Prostate gland (tissue), 2 donors: ENCODE results near the gene HDLBP. TPM values are rescaled to one million over a fixed set of nuclear protein-coding genes. Genes with fewer than 3 reads are reported as not detected.

Source experiments
- DNase-seq: peaks from one replicate; pipeline ENCODE4 v3.0.0-alpha.2; 2019; ENCODE audit warnings: low spot score
- H3K27ac ChIP-seq, 2 donors: fragments of 200-600 bp; sonication (generic); 2 replicates each; pipeline ENCODE4 v1.5.1; 2017 to 2019
- H3K27me3 ChIP-seq: fragments of 200-600 bp; sonication (generic); replicated peaks from 2 replicates; pipeline ENCODE4 v1.5.1; 2019; ENCODE audit not compliant: insufficient read depth
- H3K36me3 ChIP-seq, 2 donors: fragments of 200-600 bp; sonication (generic); 1 replicate in 1 of 2; 2 replicates in 1 of 2; pipeline versions ENCODE4 v1.5.1 to v1.8.1; 2017 to 2019
- H3K4me1 ChIP-seq: fragments of 200-600 bp; sonication (generic); replicated peaks from 2 replicates; pipeline ENCODE4 v1.5.1; 2019
- H3K4me3 ChIP-seq, 2 donors: fragments of 200-600 bp; sonication (generic); 2 replicates each; pipeline ENCODE4 v1.5.1; 2017 to 2019
- H3K9me3 ChIP-seq: fragments of 200-600 bp; sonication (generic); 2 replicates; pipeline ENCODE4 v1.5.1; 2017
- CTCF ChIP-seq, 4 experiments: fragments of 200-600 bp in 2 of 4; fragments of 450-650 bp in 2 of 4; sonication (generic) in 2 of 4; IDR thresholded peaks; 1 replicate in 3 of 4; 2 replicates in 1 of 4; pipeline ENCODE4 v1.5.1; 2016 to 2019; ENCODE audit warnings: antibody characterized with exemption in 4 of 4, mild to moderate bottlenecking in 2 of 4, moderate library complexity in 2 of 4
- POLR2A ChIP-seq: fragments of 450-650 bp; IDR thresholded peaks from one replicate; pipeline ENCODE4 v1.6.1; 2016; ENCODE audit warnings: antibody characterized with exemption, mild to moderate bottlenecking
- POLR2AphosphoS5 ChIP-seq: sonication (generic); formaldehyde crosslinking; IDR thresholded peaks from one replicate; pipeline ENCODE4 v1.6.1; 2017; ENCODE audit warnings: antibody characterized with exemption
- WGBS: methylation state at CpG from one replicate; pipeline ENCODE4 v1.1.5; 2018; 5-methylcytosine and 5-hydroxymethylcytosine counted together
- intact Hi-C: fragments of 100-400 bp; cut with DNase I; formaldehyde crosslinking; loops from one replicate; pipeline ENCODE4 v1.14.2; 2022
- total RNA-seq, 2 donors: library from RNA; depleted of rRNA; stranded (reverse); fragments of >200 nt; gene quantifications; one replicate each; pipeline ENCODE4 v1.1.0, GENCODE V29; 2016

Gene HDLBP
- total RNA-seq, 2 donors from 2014 or later: 529 to 612 TPM

DNA sequence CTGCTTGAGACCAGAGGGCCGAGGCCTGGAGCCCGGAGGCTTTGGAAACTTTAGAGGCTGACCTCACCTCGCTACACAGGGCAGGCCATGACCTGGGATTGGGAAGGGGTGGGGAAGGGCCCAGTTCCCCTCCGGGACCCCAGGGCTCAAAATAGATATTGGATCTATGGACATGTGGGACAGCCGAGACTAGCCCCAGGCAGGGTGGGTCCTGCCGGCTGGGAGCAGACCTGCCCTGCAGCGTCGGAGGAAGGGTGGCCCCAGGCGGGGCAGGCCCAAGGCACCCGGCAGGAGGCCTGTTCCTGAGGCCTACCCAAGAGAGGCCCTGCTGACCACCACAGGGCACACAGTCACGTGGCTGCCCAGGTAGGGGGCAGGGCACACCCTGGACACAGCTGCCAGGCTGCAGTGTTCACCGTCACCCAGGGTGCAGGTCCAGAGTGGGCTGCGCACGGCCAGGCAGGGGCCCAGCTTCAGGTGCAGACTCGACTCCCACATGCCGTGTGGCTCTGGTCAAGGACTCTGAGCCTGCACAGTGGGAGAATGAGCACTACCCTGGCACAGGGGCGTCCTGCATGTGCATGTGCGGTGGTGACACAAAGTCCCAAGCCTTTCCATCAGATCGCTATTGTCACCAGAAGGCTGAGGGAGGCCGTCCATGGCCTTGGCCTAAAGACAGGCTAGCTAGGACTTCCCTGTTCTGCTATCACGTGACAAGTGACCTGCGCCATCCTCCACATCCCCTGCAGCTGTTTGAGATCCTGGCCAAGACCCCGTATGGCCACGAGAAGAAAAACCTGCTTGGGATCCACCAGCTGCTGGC is 113.8 kb downstream of the HDLBP start:
- intact Hi-C loops: no loop called here
- DNase-seq: no peak
- Histone ChIP-seq H3K27me3 (no peaks in the 10 kb centered on the region), H3K4me3 (no peak overlapping the region), H3K27ac (peak overlapping the region in 1 of 2 donors; percentile 7), H3K36me3 (no peaks in the 10 kb centered on the region), H3K4me1 (no peaks in the 10 kb centered on the region), H3K9me3 (no peaks in the 10 kb centered on the region)
- TF ChIP-seq POLR2AphosphoS5 (no peak), CTCF (IDR thresholded peaks at IDR 0.05) (no peak), POLR2A (no peak)
- WGBS: 82% methylated on average over 16 of the region's 24 CpGs

GRCh38 chr2:241200822-241201395 is 114.6 kb downstream of the HDLBP start:
- no peak for DNase-seq
- H3K36me3 ChIP-seq: no peaks in the 10 kb centered on the region
- WGBS: 94% methylated on average over 21 of the region's 21 CpGs
- H3K9me3 ChIP-seq: no peaks in the 10 kb centered on the region
- no peaks in the 10 kb centered on the region for H3K4me1 ChIP-seq
- H3K27ac ChIP-seq: peak overlapping the region in 1 of 2 donors; percentile 7
- no peaks in the 10 kb centered on the region for H3K27me3 ChIP-seq
- intact Hi-C loops: no loop called here
- H3K4me3 ChIP-seq: no peak overlapping the region
- TF ChIP-seq POLR2A (no peak), POLR2AphosphoS5 (no peak)

DNA sequence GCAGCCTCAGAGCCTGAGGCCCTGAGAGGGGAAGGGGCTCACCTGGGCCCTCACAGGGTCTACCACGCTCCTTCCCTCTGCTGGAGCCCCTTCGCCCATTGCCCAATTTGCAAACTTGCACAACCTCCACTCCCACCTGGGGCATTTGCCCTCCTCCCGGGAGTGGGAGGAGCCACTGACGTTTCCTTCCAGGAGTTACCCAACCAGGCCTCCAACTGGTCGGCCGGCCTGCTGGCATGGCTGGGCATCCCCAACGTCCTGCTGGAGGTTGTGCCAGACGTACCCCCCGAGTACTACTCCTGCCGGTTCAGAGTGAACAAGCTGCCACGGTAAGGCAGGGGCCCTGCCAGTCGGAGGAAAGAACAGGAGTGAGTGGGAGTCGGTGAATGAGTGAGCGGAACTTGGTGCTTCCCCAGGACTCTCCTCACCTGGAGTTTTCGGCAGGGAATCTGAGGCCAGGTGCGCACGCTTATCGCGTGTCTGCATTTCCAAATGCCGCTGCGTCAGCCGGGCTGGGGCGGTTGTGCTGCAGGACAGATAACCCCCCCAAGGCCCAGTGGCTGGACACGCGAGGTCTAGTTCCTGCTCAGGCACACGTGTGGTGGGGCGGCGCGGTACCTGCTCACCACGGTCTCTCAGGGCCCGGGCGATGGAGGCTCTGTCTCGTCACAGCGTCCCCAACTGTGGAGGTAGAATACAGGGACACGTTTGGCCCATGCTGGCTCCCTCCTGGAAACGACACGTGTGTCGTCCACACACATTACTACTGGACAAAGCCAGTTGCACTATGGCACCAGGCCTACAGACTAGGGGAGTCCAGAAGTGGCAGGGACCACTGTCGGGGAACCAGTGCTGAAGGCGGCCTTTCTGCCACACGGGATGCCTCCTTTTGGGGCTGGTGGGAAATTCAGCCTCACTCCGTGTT is 115.3 kb downstream of the HDLBP start:
- intact Hi-C loops: no loop called here
- DNase-seq: no peak
- Histone ChIP-seq H3K27ac (peak overlapping the region in 1 of 2 donors; percentile 50), H3K36me3 (no peaks in the 10 kb centered on the region), H3K4me1 (no peaks in the 10 kb centered on the region), H3K4me3 (no peak overlapping the region), H3K9me3 (no peaks in the 10 kb centered on the region), H3K27me3 (no peaks in the 10 kb centered on the region)
- TF ChIP-seq POLR2A (no peak), POLR2AphosphoS5 (no peak), CTCF (IDR thresholded peaks at IDR 0.05) (no peak)
- WGBS: 80% methylated on average over 42 of the region's 42 CpGs

DNA sequence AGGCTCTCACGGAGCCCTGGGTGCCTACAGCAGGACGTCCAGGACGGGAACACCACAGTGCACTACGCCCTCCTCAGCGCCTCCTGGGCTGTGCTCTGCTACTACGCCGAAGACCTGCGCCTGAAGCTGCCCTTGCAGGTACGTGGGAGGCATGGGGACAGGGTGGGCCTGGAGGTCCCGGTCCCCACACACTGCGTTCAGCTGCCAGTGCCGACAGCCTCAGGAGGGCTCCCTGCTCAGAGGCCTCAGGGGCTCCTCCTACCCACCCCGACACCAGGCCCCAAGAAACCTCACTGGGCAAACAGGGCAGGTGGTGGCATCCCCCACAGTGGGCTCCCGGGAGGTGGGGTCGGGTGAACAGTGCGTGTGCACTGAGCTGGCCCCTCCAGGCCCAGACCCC is 116.2 kb downstream of the HDLBP start:
- H3K27ac ChIP-seq: peak overlapping the region in 1 of 2 donors; percentile 50
- no peaks in the 10 kb centered on the region for H3K27me3 ChIP-seq
- H3K4me1 ChIP-seq: no peaks in the 10 kb centered on the region
- no peaks in the 10 kb centered on the region for H3K9me3 ChIP-seq
- H3K4me3 ChIP-seq: no peak overlapping the region
- DNase-seq: no peak
- intact Hi-C loops: no loop called here
- 83% methylated on average over 9 of the region's 16 CpGs for WGBS
- H3K36me3 ChIP-seq: no peaks in the 10 kb centered on the region
- no peak for TF ChIP-seq POLR2AphosphoS5
- TF ChIP-seq POLR2A: no peak
- no peak for TF ChIP-seq CTCF (IDR thresholded peaks at IDR 0.05)
